Hindlimb muscle (tissue), 1 donor: Measurements from ENCODE around the gene ERLEC1. TPM values are rescaled to one million over a fixed set of nuclear protein-coding genes. Genes with fewer than 3 reads are reported as not detected.
"Not testable (repeated sequence)": the region's sequence is repeated elsewhere in the genome, so short reads cannot be mapped to it uniquely, and the experiment has no call there.

Experiments used
- DNase-seq: peaks from one replicate; pipeline ENCODE4 v3.0.0-alpha.2; 2013
- polyA plus RNA-seq: library from polyadenylated mRNA; unstranded; fragments of 120-200 nt; gene quantifications from one replicate; pipeline ENCODE4 v1.2.1, GENCODE V29; 2013; ENCODE audit not compliant: insufficient read length

Gene ERLEC1
- polyA plus RNA-seq, 1 donor, result 36.9 TPM

- DNase-seq, result no peak
Observed at GRCh38 chr2:53784436-53784835, 2.4 kb upstream of the ERLEC1 start.

- DNase-seq, result no peak
Observed at GRCh38 chr2:53785366-53785765, 1.5 kb upstream of the ERLEC1 start.

- peak; percentile 28 for DNase-seq
Observed at GRCh38 chr2:53786352-53786704, 516 bp upstream of the ERLEC1 start.

GRCh38 chr2:53787614-53788289 is 908 bp downstream of the ERLEC1 start:
- DNase-seq, result peak; percentile 8

GRCh38 chr2:53793261-53793660 is 6.4 kb downstream of the ERLEC1 start:
- DNase-seq, result no peak

GRCh38 chr2:53793821-53794220 is 7.0 kb downstream of the ERLEC1 start:
- no peak for DNase-seq

GRCh38 chr2:53801547-53801946 is 14.7 kb downstream of the ERLEC1 start:
- DNase-seq, result no peak

GRCh38 chr2:53802617-53803151 is 15.8 kb downstream of the ERLEC1 start:
- DNase-seq, result no peak

GRCh38 chr2:53811601-53812000 is 24.8 kb downstream of the ERLEC1 start:
- DNase-seq, result no peak

GRCh38 chr2:53813151-53813550 is 26.3 kb downstream of the ERLEC1 start:
- no peak for DNase-seq

- no peak for DNase-seq
Observed at GRCh38 chr2:53818854-53819435, 32.1 kb downstream of the ERLEC1 start.

- no peak for DNase-seq
Observed at GRCh38 chr2:53819634-53820033, 32.8 kb downstream of the ERLEC1 start.

- no peak for DNase-seq
Observed at GRCh38 chr2:53820048-53820447, 33.2 kb downstream of the ERLEC1 start.

- DNase-seq, result no peak
Observed at GRCh38 chr2:53820711-53821110, 33.9 kb downstream of the ERLEC1 start.

GRCh38 chr2:53821810-53822209 is 35.0 kb downstream of the ERLEC1 start:
- no peak for DNase-seq

GRCh38 chr2:53823639-53824038 is 36.8 kb downstream of the ERLEC1 start:
- not testable (repeated sequence) for DNase-seq

GRCh38 chr2:53826030-53826410 is 39.2 kb downstream of the ERLEC1 start:
- DNase-seq, result no peak

- DNase-seq, result no peak
Observed at GRCh38 chr2:53826587-53827397, 39.9 kb downstream of the ERLEC1 start.

- DNase-seq, result no peak
Observed at GRCh38 chr2:53827398-53828175, 40.7 kb downstream of the ERLEC1 start.

- no peak for DNase-seq
Observed at GRCh38 chr2:53828331-53828730, 41.5 kb downstream of the ERLEC1 start.

GRCh38 chr2:53829273-53829979 is 42.6 kb downstream of the ERLEC1 start:
- DNase-seq, result no peak

- DNase-seq, result not testable (repeated sequence)
Observed at GRCh38 chr2:53829980-53830290, 43.1 kb downstream of the ERLEC1 start.
